ENCODE data around the gene IL1RL2.

Gene IL1RL2

GRCh38 chr2:102179061-102179460, 7.8 kb upstream of the IL1RL2 start:
- H3K27me3 ChIP-seq (ENCODE audit: insufficient read depth, poor library complexity, severe bottlenecking), result no peaks in the 10 kb centered on the region
- no peak overlapping the region for H3K27ac ChIP-seq (replicated peaks)
- no peak overlapping the region for H3K4me3 ChIP-seq (replicated peaks; ENCODE audit: insufficient read depth, low read length)
- no peak for DNase-seq (ENCODE audit: low read depth in 1 of 2, low spot score in 1 of 2)
- TF ChIP-seq REST (IDR thresholded peaks at IDR 0.05; ENCODE audit: insufficient replicate concordance, low read depth), result no peak
- no peak for TF ChIP-seq CTCF (IDR thresholded peaks at IDR 0.05; ENCODE audit: insufficient read depth, low read length)
- TF ChIP-seq POLR2AphosphoS5 (IDR thresholded peaks at IDR 0.05; ENCODE audit: low read depth), result no peak
- TF ChIP-seq SPI1 (IDR thresholded peaks at IDR 0.05; ENCODE audit: borderline replicate concordance, low read depth), result no peak
- no peak for TF ChIP-seq GABPA (IDR thresholded peaks at IDR 0.05; ENCODE audit: low read depth)

- H3K27me3 ChIP-seq (ENCODE audit: insufficient read depth, poor library complexity, severe bottlenecking), result no peaks in the 10 kb centered on the region
- TF ChIP-seq GABPA (IDR thresholded peaks at IDR 0.05; ENCODE audit: low read depth) (no peak), POLR2AphosphoS5 (IDR thresholded peaks at IDR 0.05; ENCODE audit: low read depth) (no peak), REST (IDR thresholded peaks at IDR 0.05; ENCODE audit: insufficient replicate concordance, low read depth) (no peak), SPI1 (IDR thresholded peaks at IDR 0.05; ENCODE audit: borderline replicate concordance, low read depth) (no peak), CTCF (IDR thresholded peaks at IDR 0.05; ENCODE audit: insufficient read depth, low read length) (no peak)
- H3K4me3 ChIP-seq (replicated peaks; ENCODE audit: insufficient read depth, low read length), result no peak overlapping the region
- DNase-seq (ENCODE audit: low read depth in 1 of 2, low spot score in 1 of 2), result no peak
- no peak overlapping the region for H3K27ac ChIP-seq (replicated peaks)
These were observed 6.8 kb upstream of the IL1RL2 start for GRCh38 chr2:102179788-102180686.

- no peaks in the 10 kb centered on the region for H3K27me3 ChIP-seq (ENCODE audit: insufficient read depth, poor library complexity, severe bottlenecking)
- no peak overlapping the region for H3K4me3 ChIP-seq (replicated peaks; ENCODE audit: insufficient read depth, low read length)
- TF ChIP-seq CTCF (IDR thresholded peaks at IDR 0.05; ENCODE audit: insufficient read depth, low read length) (no peak), REST (IDR thresholded peaks at IDR 0.05; ENCODE audit: insufficient replicate concordance, low read depth) (no peak), POLR2AphosphoS5 (IDR thresholded peaks at IDR 0.05; ENCODE audit: low read depth) (no peak), GABPA (IDR thresholded peaks at IDR 0.05; ENCODE audit: low read depth) (no peak), SPI1 (IDR thresholded peaks at IDR 0.05; ENCODE audit: borderline replicate concordance, low read depth) (no peak)
- H3K27ac ChIP-seq (replicated peaks), result no peak overlapping the region
- no peak for DNase-seq (ENCODE audit: low read depth in 1 of 2, low spot score in 1 of 2)
These were observed 6.2 kb upstream of the IL1RL2 start for GRCh38 chr2:102180687-102180999.

All from HL-60 (cell line).